ENCODE results near the gene SDC1.
A peak's percentile ranks its signal among the peaks of the same experiment; 100 is the strongest.
"Not testable (repeated sequence)": the region's sequence is repeated elsewhere in the genome, so short reads cannot be mapped to it uniquely, and the experiment has no call there.

Gene SDC1

DNA sequence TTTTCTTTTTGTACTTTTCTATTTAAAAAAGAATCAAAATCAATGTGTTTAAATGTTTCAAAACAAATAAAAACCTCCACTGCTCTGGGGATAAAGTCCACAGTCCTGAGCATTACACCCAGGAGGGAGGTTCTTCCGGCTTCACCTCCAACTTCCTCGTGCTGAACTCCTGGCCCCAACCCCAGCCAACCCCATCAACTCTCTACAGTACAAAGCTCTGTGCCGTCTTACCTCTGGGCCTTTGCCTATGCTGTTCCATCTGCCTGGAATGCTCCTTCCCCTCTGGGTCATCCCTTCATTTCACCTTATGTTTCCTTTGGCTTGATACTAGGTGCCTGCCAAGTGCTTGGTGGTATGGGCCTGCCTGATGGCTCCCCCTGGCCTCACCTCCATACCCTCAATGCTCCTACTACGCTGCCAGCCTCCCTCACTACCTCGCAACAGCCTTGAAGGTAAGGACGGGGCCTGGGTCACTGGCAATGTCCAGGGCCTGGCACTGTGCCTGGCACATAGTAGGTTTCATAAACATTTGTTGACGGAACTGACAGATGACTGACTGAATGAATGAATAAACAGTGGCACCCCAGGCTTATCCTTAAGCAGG, 28.8 kb downstream of the SDC1 start:
- no peak for DNase-seq

- DNase-seq = no peak
These were observed 29.4 kb downstream of the SDC1 start for GRCh38 chr2:20195431-20196033.

GRCh38 chr2:20195016-20195411, 29.9 kb downstream of the SDC1 start:
- not testable (repeated sequence) for DNase-seq

- no peak for DNase-seq
These were observed 30.6 kb downstream of the SDC1 start for GRCh38 chr2:20194097-20195015.

- no peak for DNase-seq
These were observed 31.7 kb downstream of the SDC1 start for GRCh38 chr2:20193185-20193584.

GRCh38 chr2:20192781-20193180, 32.1 kb downstream of the SDC1 start:
- DNase-seq = no peak

- DNase-seq = no peak
These were observed 33.0 kb downstream of the SDC1 start for GRCh38 chr2:20191714-20192569.

GRCh38 chr2:20190876-20191713, 33.8 kb downstream of the SDC1 start:
- DNase-seq = peak; percentile 10

DNA sequence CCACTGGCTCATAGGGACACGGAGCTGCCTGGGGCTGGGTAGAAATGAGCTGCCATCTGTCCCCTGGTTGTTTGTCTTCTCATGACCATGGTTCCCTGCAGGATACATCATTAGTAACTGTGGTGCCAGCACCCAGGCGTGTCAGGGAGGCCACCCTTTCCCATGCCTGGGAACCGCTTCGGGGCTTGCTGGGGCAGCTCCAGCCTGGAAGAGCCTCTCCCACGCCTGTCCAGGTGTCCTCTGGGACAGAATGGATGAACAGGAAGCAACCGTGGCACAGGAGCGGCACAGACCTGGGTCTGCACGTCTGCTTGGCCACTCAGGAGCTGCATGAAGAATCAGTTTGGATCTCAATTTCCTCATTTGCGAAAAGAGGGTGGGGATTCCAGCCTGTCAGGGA, 34.8 kb downstream of the SDC1 start:
- DNase-seq = no peak

GRCh38 chr2:20189299-20189931, 35.5 kb downstream of the SDC1 start:
- DNase-seq = no peak

DNA sequence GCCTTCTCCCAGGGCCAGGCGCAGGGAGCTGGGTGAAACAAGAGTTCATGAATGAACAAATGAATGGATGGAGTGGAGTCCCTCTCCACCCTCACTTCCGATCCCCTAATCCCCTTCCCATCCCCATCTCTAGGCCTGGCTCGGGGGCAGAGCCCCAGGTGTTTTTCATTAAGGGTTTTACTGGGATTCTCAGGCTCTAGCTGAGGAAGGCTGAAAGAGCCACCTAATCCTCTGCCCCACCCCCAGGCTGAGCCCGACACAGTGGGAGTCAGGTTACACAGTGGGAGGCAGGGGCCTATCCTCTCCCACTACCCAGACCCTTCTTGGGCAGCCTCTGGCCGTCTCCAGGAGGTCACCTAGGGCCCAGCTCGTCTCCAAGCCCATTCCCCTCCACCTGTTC, 36.1 kb downstream of the SDC1 start:
- no peak for DNase-seq

- no peak for DNase-seq
These were observed 36.7 kb downstream of the SDC1 start for GRCh38 chr2:20188201-20188600.

DNA sequence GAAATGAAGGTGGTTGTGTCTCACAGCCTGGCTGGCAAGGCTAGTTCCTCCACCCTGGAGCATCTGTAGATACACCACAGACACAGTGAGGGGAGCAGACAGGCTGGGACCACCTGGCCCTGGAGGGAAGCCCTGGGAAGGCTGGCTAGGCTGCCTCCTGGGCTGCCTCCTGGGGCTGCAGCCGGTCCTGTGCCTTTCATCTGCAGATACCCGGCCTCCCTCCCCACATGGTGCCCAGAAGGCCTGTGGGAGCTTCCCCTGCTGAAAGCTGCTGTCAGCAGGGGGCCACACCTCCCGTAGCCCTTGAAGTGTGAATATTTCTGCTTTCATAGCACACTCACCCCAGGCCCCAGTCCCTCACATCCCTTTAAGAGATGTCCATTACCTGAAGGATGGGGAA, 37.6 kb downstream of the SDC1 start:
- DNase-seq = no peak

DNA sequence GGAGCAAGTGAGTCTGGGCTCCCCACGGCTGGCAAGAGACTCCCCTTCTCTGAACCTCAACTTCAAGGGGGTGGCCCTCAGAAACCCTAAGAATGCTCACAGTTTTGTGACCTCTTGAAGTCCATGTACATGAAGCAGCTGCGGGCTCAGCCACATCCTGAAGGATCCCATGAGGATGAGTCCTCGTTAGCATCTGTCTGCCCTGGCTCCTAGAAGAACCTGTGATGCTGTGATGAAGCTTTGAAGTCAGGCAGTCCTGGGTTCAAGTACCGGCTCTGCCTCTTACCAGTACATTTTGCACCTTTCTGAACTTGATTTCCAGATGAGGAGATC, 38.1 kb downstream of the SDC1 start:
- DNase-seq = no peak

- no peak for DNase-seq
These were observed 38.7 kb downstream of the SDC1 start for GRCh38 chr2:20186078-20186854.

- no peak for DNase-seq
These were observed 39.5 kb downstream of the SDC1 start for GRCh38 chr2:20185176-20186022.

GRCh38 chr2:20184067-20184938, 40.6 kb downstream of the SDC1 start:
- DNase-seq = no peak

DNA sequence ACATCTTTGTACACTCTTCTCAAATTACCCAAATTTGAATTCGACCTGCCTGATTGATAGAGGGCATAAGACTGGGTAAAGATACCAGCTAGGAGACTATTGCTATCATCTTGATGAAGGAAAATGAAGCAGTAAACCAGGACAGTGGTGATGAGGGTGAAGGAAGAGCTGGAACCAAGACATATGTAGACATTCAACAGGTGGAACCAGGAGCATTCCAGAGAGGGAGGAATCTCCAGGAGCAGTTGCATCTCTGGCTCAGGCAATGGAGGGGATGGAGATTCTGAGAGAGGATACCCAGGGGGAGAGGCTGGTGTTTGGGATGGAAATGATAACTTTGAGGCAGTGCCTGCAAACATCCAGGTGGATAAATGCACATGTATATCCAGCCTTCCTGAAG, 41.6 kb downstream of the SDC1 start:
- no peak for DNase-seq

Data from NCI-H748 treated with DMSO at 0.1 percent for 48 hours (cell line).